ENCODE measurements around the gene BICRA.

- no peak for TF ChIP-seq CTCF (optimal IDR thresholded peaks at IDR 0.05 in 1 of 3, IDR thresholded peaks at IDR 0.05 in 1 of 3, conservative IDR thresholded peaks at IDR 0.05 in 1 of 3; ENCODE audit: extremely low read depth in 1 of 3, insufficient read depth in 2 of 3, low read length in 3 of 3)
- no peak for TF ChIP-seq EZH2 (IDR thresholded peaks at IDR 0.05; ENCODE audit: low read length)
Observed at GRCh38 chr19:47740866-47741519, 132.1 kb downstream of the BICRA start.

Data from keratinocyte (primary cell).